AG08396 (cell line): ENCODE data around the gene PLEKHB2.
A peak's percentile ranks its signal among the peaks of the same experiment; 100 is the strongest.
"Not testable (repeated sequence)": the region's sequence is repeated elsewhere in the genome, so short reads cannot be mapped to it uniquely, and the experiment has no call there.

Source experiments
- DNase-seq: peaks from one replicate; pipeline ENCODE4 v3.0.0; 2012; ENCODE audit warnings: low spot score, mixed read lengths

PLEKHB2 gene

GRCh38 chr2:131105156-131105949, at the start of gene PLEKHB2:
TSS of gene PLEKHB2 (plus strand) at chr2:131105336. CDS start at chr2:131120942, 15,606 bp downstream.
- peak; percentile 97 for DNase-seq

- no peak for DNase-seq
Observed at GRCh38 chr2:131056204-131056931, 48.8 kb upstream of the PLEKHB2 start.

- no peak for DNase-seq
Observed at GRCh38 chr2:131056932-131057287, 48.2 kb upstream of the PLEKHB2 start.

- DNase-seq: no peak
Observed at GRCh38 chr2:131058214-131058843, 46.8 kb upstream of the PLEKHB2 start.

- no peak for DNase-seq
Observed at GRCh38 chr2:131058920-131059319, 46.2 kb upstream of the PLEKHB2 start.

GRCh38 chr2:131063501-131064283, 41.4 kb upstream of the PLEKHB2 start:
- DNase-seq: no peak

GRCh38 chr2:131064589-131065512, 40.3 kb upstream of the PLEKHB2 start:
- DNase-seq: no peak

- DNase-seq: no peak
Observed at GRCh38 chr2:131067465-131068125, 37.5 kb upstream of the PLEKHB2 start.

- not testable (repeated sequence) for DNase-seq
Observed at GRCh38 chr2:131068172-131068571, 37.0 kb upstream of the PLEKHB2 start.

GRCh38 chr2:131075578-131075977, 29.6 kb upstream of the PLEKHB2 start:
- DNase-seq: not testable (repeated sequence)

GRCh38 chr2:131076707-131077106, 28.4 kb upstream of the PLEKHB2 start:
- DNase-seq: no peak

- no peak for DNase-seq
Observed at GRCh38 chr2:131077182-131077846, 27.8 kb upstream of the PLEKHB2 start.

GRCh38 chr2:131077966-131078365, 27.2 kb upstream of the PLEKHB2 start:
- no peak for DNase-seq

- DNase-seq: not testable (repeated sequence)
Observed at GRCh38 chr2:131079931-131080330, 25.2 kb upstream of the PLEKHB2 start.

GRCh38 chr2:131081190-131081589, 23.9 kb upstream of the PLEKHB2 start:
- DNase-seq: no peak

GRCh38 chr2:131085646-131086045, 19.5 kb upstream of the PLEKHB2 start:
- no peak for DNase-seq

- no peak for DNase-seq
Observed at GRCh38 chr2:131092458-131093005, 12.6 kb upstream of the PLEKHB2 start.

GRCh38 chr2:131093006-131093695, 12.0 kb upstream of the PLEKHB2 start, which contains the start of gene FAM168B:
TSS of gene FAM168B (minus strand) at chr2:131093460. CDS start at chr2:131082646, 10,814 bp downstream.
- peak; percentile 96 for DNase-seq
